AG04449 (cell line): ENCODE data around the gene AASS.
"Not testable (repeated sequence)": the region's sequence is repeated elsewhere in the genome, so short reads cannot be mapped to it uniquely, and the experiment has no call there.

Experiments used
- CTCF ChIA-PET: fragments of 350-600 bp; formaldehyde crosslinking; extraction: SDS; loops from one replicate; lab custom pipeline; 2021; ENCODE audit warnings: antibody characterized with exemption; lab: Yijun Ruan, JAX
- POLR2A ChIA-PET: fragments of 400-600, 350-600 bp; formaldehyde crosslinking; extraction: SDS; loops from one replicate; lab custom pipeline; 2020; ENCODE audit warnings: antibody characterized with exemption, inconsistent platforms; lab: Yijun Ruan, JAX
- DNase-seq: peaks from one replicate; pipeline ENCODE4 v3.0.0-alpha.2; 2010; ENCODE audit warnings: low read depth, low spot score
- H3K4me3 ChIP-seq: 2 replicates; pipeline ENCODE4 v1.5.1; 2011; ENCODE audit warnings: low read depth, mild to moderate bottlenecking, control low read depth, low read length
- CTCF ChIP-seq: IDR thresholded peaks from one replicate; pipeline ENCODE4 v1.5.1; 2011; ENCODE audit warnings: mild to moderate bottlenecking, moderate library complexity, low read length, control low read depth, inconsistent platforms; ENCODE audit not compliant: insufficient read depth; ENCODE audit errors: missing control alignments

AASS gene

DNA sequence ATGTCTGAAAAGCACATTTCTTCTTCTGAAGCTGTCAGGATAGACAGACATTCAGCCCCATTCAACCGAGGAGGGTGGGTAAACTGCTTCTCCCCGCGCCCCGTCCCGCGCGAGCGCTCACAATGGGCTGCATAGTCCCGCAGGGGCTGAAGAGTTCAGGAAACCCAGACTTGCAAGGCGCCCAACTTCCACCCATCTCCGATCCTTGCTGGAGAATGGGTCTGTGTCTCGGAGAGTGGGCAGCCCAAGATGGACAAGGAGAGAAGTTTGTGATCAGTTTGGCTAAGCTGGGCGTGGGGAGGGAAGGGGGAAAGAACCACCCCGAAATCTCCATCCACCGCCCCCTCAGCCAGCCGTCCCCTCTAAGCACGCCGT is 686 bp downstream of the AASS start:
- POLR2A ChIA-PET = interaction anchor here (0.6 kb wide), 1 partner anchor 10 kb away, joined by 4 read pairs; no protein-coding TSS in a partner anchor

GRCh38 chr7:122140918-122141317 is 3.1 kb downstream of the AASS start:
- POLR2A ChIA-PET = no interaction called here
- no peak for DNase-seq
- H3K4me3 ChIP-seq = no peak overlapping the region
- CTCF ChIA-PET = interaction anchor here (1.2 kb wide), 1 partner anchor 48 kb away, joined by 4 read pairs; no protein-coding TSS in a partner anchor
- TF ChIP-seq CTCF = no peak

More for the DNA sequence above, 686 bp downstream of the AASS start:
- CTCF ChIA-PET = interaction anchor here (0.7 to 1.6 kb wide), 4 partner anchors 18 to 401 kb away, joined by 3 to 4 read pairs (median 3); no protein-coding TSS in a partner anchor
- H3K4me3 ChIP-seq = peak overlapping the region; percentile 88
- no peak for TF ChIP-seq CTCF
- no peak for DNase-seq

- CTCF ChIA-PET = interaction anchor here (1.8 to 2.0 kb wide), 2 partner anchors 9 to 45 kb away, joined by 4 to 6 read pairs; no protein-coding TSS in a partner anchor
Observed at GRCh38 chr7:122137251-122138077, 6.6 kb downstream of the AASS start.

GRCh38 chr7:122136639-122137245 is 7.3 kb downstream of the AASS start:
- no peak for DNase-seq
- POLR2A ChIA-PET = no interaction called here
- H3K4me3 ChIP-seq = peak overlapping the region; percentile 47
- no peak for TF ChIP-seq CTCF
- CTCF ChIA-PET = interaction anchor here (1.8 to 2.0 kb wide), 2 partner anchors 8 to 44 kb away, joined by 4 to 6 read pairs; no protein-coding TSS in a partner anchor

More at GRCh38 chr7:122137251-122138077, 6.6 kb downstream of the AASS start:
- POLR2A ChIA-PET = no interaction called here
- peak overlapping the region; percentile 47 for H3K4me3 ChIP-seq
- no peak for DNase-seq
- TF ChIP-seq CTCF = no peak

DNA sequence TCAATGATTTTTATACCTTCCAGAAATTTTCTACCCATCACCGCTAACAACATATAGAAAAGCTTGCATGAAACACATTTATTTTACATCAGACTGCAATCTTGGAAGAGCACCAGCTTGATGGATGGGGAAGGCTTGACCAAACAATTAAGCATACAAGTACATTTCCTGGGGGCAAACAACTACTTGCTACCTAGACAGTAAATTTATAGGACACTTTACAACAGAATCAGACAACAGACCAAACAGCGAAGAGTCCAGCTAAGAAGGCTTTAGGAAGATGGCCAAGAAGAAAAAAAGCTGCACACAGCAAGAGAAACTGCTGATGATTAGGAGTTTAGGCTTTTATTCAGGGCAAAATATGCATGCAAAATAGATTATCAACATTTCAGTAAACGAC is 8.0 kb downstream of the AASS start:
- no peak overlapping the region for H3K4me3 ChIP-seq
- CTCF ChIA-PET = interaction anchor here (1.8 kb wide), 1 partner anchor 43 kb away, joined by 6 read pairs; no protein-coding TSS in a partner anchor
- TF ChIP-seq CTCF = no peak
- POLR2A ChIA-PET = no interaction called here
- DNase-seq = no peak

DNA sequence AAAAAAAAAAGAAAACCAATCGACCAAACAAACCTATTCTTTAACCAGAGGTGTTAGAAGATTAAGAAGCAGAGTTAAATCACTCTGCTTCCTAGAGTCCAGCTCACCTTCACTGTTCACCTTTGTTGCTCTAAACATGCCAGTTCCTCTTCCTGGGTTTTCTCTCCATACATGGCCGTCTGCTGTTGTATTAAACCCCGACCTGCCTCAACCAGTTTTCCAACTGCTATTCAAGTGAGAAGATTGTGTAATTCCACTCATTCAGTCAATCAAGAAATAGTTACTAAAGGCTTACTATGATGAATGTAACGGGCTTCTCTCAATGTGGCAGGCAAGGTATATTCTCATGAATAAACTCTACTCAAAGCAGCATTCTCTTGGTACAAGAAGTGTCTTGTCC is 8.8 kb downstream of the AASS start:
- no peak for DNase-seq
- CTCF ChIA-PET = no interaction called here
- TF ChIP-seq CTCF = no peak
- POLR2A ChIA-PET = no interaction called here
- H3K4me3 ChIP-seq = no peak overlapping the region

DNA sequence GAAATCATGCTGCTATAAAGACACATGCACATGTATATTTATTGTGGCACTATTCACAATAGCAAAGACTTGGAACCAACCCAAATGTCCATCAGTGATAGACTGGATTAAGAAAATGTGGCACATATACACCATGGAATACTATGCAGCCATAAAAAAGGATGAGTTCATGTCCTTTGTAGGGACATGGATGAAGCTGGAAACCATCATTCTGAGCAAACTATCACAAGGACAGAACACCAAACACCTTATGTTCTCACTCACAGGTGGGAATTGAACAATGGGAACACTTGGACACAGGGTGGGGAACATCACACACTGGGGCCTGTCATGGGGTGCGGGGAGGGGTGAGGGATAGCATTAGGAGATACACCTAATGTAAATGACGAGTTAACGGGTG is 9.3 kb downstream of the AASS start:
- POLR2A ChIA-PET, CTCF ChIA-PET, DNase-seq, H3K4me3 ChIP-seq: not testable (repeated sequence)
